NCI-H345 treated with DMSO at 0.1 percent for 48 hours (cell line): ENCODE measurements around the gene UBE2E2.

Source experiments
- DNase-seq: peaks from one replicate; lab custom pipeline; 2025; ENCODE audit not compliant: unreplicated experiment; lab: John Stamatoyannopoulos, UW

UBE2E2 gene

GRCh38 chr3:23192816-23193215, 10.3 kb upstream of the UBE2E2 start:
- DNase-seq: no peak

DNA sequence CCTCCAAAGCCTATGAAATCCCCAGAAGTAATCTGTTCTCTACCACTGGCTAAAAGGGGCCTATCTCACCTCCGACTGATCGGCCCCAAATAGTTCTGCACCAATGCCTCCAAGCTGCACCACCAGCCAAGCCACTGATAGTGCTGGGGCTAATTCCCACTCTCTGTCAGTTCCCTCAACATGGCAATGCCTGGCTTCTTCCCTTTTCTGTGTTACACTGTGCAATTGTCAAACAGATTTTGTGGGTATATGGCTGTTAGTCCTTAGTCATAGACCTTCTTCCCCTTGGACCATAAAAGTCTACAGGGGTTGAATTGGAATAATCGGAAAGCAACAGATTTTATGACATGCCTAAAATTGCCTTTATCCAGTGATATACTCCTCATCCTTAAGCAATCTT, 9.3 kb upstream of the UBE2E2 start:
- no peak for DNase-seq

DNA sequence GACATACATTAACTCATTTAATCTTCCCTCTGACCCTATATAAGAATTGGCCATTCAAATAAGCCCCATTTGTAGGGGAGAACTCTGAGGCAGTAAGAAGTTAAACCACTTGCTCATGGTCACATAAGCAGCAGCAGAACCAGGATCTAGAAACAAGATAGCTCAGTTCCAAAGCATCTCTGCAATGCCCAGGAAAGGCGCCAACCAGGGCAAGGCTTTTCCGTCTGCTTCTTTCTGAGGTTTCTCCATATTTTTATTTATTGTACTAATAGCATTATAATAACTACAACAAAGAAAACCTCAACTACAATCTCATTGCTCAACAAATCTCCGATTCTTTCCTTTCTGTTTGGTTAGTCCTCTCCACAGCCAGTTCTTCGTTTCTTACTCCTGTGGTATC, 4.3 kb upstream of the UBE2E2 start:
- DNase-seq: no peak

GRCh38 chr3:23199649-23200048, 3.5 kb upstream of the UBE2E2 start:
- no peak for DNase-seq

GRCh38 chr3:23201154-23201838, 1.8 kb upstream of the UBE2E2 start:
- DNase-seq: no peak

DNA sequence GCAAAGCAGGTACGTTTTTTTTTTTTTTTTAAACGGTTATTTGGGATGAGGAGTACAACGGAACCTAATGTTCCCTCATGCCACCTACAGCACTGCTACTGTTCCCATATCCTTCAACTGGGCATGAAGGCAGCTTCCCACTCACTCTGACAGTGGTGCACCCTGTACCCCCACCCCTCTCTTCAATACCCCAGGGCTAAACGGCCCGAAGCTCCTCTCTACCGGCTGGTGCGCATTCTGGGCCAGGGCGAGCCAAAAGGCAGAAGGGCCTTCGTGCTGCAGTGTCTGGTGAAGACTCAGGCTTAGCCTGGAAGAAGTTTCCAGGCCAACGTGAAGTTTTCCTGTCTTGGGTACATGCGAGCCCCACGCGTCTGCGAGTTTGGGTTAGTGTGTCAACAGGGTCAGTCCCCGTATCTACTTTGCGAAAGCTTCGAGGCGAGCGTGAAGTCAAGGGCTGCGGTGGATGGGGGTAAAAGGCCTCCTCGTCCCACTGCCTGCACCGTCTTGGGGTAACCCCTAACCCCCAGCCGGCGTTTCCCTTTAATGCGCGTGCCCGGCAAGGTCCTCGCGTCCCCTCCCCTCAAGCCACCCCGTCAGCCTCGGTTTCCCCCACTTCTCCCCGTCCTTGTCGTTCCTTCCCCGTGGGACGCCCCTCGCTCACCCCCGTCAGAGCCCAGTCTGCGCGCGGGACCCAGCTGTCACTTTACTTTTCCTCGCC, 765 bp upstream of the UBE2E2 start:
- DNase-seq: no peak

- peak; percentile 6 for DNase-seq
These were observed 692 bp downstream of the UBE2E2 start for GRCh38 chr3:23203708-23204330.

- no peak for DNase-seq
These were observed 3.2 kb downstream of the UBE2E2 start for GRCh38 chr3:23206366-23206765.

DNA sequence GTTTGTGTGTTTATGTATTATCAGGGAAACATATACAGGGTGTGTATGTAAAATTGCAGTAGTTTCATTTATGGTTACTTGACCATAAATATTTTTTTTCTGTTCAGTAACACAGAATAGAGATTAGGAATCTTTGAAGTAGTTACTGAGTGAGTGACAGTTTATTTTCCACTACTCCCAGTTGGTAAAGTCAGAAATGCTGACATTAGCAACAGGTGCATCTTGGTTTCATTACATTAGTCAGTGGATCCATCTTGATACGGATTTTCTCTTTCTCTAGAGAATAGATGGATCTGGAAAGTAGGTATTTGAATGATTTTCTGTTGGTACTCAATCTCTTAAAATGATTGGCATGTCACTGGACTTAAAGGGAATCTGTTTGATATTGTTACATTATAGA, 6.0 kb downstream of the UBE2E2 start:
- DNase-seq: no peak

DNA sequence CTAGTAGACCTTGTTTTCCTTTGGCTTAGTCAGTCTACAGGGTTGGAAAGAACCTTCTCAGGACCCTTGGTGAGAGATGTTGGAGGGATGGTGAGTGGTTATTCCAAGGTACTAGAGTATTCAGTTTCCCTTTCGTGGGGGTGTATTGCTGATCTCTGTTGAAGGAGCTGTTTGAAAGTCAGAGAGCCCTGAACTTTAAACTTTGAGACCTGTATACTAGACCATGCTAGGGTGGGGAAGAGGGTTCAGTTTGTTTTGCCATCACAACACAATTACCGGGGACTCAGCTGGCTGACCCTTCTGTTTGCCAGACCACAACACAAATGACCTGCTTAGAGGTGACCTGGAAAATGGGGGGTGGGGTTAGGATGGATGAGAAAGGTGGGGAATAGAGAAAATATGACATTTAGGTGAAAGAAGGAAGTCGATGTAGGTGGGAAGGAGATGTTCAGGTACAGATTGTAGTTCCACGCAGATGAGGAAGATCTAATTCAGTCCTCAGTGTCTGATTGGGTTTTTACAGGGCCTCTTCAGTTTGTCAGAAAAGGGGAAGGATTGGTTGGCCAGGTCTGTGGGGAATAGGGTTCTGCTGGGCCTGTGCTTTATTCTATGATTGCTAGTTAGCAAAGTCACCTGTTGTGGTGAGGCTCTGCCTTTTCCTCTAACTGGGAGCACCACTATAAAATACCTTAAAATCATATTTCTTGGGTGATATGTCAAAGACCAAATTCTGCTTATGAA, 6.8 kb downstream of the UBE2E2 start:
- DNase-seq: no peak

DNA sequence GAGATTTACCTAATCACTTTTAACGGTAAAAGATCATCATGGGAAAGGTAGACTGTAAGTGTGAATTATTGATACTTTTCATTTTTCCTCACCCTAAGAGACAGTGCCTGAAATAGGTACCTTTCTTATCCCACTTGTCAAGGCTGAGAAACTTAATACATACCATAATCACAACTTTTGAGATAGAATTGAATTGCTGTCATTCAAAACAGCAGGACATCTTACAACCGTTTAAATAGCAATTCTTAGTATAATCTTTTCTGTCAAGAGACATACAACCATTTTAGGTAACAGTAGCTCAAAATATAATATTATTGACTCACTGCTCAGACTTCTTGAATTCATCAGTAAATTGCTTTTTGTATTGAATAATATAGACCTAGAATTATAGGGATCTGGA, 10.7 kb downstream of the UBE2E2 start:
- no peak for DNase-seq

DNA sequence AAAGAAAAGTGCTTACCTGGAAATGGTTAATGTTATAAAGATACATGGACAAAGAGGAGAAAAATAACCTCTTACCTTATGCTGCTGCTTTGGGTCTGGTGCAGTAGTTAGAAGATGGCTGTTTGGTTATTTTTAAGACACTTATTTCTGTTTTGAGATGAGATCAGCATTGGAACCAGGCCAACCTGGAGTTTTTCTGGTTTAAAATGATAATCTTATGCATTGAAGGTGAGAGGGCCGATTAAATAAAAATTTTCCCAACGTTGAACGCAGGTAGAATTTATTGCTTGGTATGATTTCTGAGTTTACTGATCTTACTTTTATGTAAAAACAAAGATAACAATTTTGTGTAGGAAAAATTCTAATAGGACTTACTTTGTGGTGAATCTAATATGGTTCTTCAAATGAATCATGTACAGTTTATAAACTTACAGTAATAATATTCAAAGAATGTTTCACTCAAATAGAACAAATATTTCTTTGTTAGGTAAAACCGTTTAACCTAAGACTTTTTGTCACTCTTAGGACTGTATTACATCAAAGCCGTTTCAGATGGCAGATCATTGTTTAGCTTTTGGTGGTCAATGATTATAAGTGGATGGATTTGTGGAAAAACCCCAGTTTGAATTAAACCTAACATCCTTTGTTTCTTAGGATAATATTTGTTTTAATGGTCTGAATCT, 14.9 kb downstream of the UBE2E2 start:
- DNase-seq: no peak

DNA sequence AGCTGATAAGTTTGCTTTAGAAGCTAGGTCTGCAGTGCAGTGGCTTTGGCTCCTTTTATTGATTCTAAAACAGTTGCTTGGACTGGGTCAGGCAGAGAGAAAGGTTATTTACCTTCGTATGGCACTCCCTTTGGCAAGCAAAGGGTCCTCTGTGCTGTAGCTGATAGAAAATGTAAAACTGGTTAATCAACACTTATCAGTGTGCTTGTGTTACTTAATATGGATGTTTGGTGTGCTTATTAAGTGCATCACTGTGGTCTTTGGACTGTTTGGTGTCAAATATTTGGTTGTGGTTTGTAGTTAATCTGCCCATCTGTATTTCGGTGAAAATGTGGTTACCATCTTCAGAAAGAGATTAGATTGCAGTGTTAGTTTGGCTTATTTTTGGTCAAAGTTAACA, 16.0 kb downstream of the UBE2E2 start:
- DNase-seq: no peak

GRCh38 chr3:23219552-23219951, 16.4 kb downstream of the UBE2E2 start:
- no peak for DNase-seq

- no peak for DNase-seq
These were observed 18.0 kb downstream of the UBE2E2 start for GRCh38 chr3:23221136-23221535.

- DNase-seq: no peak
These were observed 28.9 kb downstream of the UBE2E2 start for GRCh38 chr3:23232016-23232415.

- no peak for DNase-seq
These were observed 29.7 kb downstream of the UBE2E2 start for GRCh38 chr3:23232854-23233253.

GRCh38 chr3:23235264-23235663, 32.1 kb downstream of the UBE2E2 start:
- no peak for DNase-seq

DNA sequence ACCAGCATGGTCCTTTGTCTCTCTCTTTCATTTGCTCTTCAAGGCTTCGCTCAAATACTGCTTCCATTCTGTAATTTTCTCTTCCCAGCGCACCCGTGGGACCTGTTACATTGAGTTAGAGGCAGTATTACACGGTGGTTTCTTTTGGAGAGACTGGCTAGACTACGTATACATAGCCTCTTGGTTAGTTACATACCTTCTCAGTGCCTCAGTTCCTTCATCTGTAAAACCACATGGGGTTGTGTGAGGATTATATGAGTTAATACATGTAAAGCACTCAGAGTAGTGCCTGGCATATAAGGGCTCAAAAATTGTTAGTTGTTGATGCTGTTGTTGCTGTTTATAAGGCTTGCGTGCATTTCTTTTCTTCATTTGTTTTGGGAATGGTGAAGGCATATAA, 33.8 kb downstream of the UBE2E2 start:
- no peak for DNase-seq

- no peak for DNase-seq
These were observed 35.0 kb downstream of the UBE2E2 start for GRCh38 chr3:23238156-23238555.

- DNase-seq: no peak
These were observed 35.5 kb downstream of the UBE2E2 start for GRCh38 chr3:23238578-23238977.
